ENCODE data around the gene OR6B2.
"Not testable (repeated sequence)": the region's sequence is repeated elsewhere in the genome, so short reads cannot be mapped to it uniquely, and the experiment has no call there.

Gene OR6B2

GRCh38 chr2:240030379-240031094, at the start of gene OR6B2:
Gene OR6B2 (minus strand): TSS chr2:240030429. CDS start chr2:240030429, 0 bp downstream.
- no peak for DNase-seq (ENCODE audit: low read depth)

DNA sequence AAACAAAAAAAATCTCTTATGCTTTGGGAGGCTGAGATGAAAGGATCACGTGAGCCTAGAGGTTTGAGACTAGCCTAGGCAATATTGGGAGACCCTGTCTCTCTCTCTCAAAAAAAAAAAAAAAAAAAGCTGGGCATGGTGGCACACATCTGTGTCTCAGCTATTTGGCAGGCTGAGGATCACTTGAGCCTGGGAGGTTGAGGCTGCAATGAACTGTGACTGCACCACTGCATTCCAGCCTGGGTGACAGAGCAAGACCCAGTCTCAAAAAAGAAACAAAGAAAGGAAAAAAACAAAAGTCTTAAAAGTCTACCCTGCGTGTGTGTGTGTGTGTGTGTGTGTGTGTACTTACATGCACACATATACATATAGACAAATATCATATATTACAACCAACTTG, 48.4 kb upstream of the OR6B2 start:
- no peak for DNase-seq (ENCODE audit: low read depth)

GRCh38 chr2:240077442-240077841, 47.2 kb upstream of the OR6B2 start:
- DNase-seq (ENCODE audit: low read depth), result no peak

DNA sequence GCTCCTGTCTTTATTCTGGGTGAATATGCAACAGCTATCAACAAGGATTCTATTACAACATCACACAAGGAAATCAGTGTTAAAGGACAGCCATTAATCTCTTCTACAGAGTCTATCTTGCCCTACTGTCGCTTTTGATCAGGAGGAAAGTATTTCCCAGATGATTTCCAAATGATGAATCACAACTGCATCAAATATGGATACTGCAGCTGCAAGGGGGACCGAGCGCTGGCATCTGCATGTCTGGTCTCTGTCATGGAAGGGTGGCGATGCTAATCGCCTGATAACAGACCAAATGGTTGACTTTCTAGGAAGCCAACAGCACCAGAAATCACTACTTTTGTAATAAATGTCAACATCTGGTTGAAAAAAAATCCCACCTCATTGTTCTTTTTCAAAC, 44.3 kb upstream of the OR6B2 start:
- no peak for DNase-seq (ENCODE audit: low read depth)

DNA sequence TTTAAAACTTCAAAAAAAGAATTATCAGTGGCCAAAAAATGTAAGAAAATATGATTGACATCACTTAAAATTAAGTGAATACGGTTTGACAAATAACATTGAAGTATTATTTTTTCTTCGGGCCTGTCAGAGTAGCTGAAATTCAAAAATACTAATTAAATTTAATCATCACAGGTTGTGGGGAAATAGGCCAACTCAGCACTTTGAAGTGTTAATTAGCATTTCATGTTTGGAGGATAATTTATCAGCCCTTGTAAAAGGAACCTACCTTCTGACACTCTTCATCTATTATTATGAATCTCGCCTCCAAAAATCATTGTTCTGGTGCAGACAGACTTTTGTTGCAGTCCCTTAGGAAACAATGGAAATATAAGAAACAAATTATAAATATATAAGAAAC, 40.7 kb upstream of the OR6B2 start:
- DNase-seq (ENCODE audit: low read depth), result no peak

DNA sequence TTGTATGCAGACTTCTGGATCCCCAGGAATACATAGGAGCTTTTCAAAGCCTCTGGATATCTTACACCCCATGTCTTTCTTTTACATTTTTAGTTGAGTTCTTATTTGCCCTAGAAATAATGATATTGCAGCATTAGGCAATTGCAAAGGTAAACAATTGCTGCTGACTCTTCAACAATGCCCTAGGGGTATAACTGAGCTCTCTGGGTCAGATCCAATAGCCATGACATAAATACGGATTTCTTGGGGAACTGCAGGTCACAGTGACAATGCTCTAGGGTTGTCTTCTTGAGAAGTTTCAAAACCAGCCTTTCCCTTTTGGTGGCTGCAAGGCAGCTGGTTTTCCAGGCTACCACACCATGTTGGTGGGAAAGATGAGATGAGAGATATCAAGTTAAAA, 39.6 kb upstream of the OR6B2 start:
- no peak for DNase-seq (ENCODE audit: low read depth)

GRCh38 chr2:240068193-240068592, 38.0 kb upstream of the OR6B2 start:
- DNase-seq (ENCODE audit: low read depth), result no peak

DNA sequence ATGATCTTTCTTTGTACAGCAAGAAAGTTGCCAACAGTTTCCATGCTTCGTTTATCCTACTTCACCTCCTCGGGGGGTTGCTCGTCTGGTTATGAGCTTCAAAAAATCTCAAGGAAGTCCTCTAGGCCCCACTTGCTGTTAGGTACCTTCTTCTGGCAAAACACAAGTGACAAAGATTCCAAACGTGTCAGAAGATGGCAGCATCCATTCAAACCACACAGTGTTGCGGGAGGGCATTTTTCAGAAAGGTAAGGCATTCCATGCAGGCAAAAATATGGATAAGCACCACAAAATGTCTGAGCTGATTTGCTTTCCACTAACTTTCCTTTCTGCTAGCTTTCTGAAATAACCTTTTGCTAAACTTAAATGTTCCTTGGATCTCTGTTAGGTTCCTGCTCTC, 36.3 kb upstream of the OR6B2 start:
- no peak for DNase-seq (ENCODE audit: low read depth)

DNA sequence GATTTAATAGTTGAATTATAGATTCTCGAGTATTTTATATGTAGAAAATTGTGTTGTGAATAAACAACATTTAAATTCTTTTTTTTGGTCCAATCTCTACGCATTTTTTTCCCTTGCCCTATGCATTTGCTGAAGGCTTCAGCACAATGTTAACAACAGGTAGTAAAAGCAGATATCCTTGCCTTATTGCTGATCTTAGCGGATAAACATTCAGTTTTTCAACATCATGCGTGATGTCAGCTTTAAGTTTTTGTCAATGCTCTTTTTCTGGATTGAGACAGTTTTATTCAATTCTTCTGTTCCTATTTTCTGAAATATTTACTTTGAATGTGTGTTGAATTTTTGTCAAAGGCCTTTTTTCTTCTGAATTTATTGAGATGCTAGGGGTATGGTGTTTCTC, 34.7 kb upstream of the OR6B2 start:
- no peak for DNase-seq (ENCODE audit: low read depth)

- peak; percentile 5 for DNase-seq (ENCODE audit: low read depth)
Measured at GRCh38 chr2:240060977-240061591, 30.9 kb upstream of the OR6B2 start.

GRCh38 chr2:240056678-240057077, 26.4 kb upstream of the OR6B2 start:
- DNase-seq (ENCODE audit: low read depth), result no peak

DNA sequence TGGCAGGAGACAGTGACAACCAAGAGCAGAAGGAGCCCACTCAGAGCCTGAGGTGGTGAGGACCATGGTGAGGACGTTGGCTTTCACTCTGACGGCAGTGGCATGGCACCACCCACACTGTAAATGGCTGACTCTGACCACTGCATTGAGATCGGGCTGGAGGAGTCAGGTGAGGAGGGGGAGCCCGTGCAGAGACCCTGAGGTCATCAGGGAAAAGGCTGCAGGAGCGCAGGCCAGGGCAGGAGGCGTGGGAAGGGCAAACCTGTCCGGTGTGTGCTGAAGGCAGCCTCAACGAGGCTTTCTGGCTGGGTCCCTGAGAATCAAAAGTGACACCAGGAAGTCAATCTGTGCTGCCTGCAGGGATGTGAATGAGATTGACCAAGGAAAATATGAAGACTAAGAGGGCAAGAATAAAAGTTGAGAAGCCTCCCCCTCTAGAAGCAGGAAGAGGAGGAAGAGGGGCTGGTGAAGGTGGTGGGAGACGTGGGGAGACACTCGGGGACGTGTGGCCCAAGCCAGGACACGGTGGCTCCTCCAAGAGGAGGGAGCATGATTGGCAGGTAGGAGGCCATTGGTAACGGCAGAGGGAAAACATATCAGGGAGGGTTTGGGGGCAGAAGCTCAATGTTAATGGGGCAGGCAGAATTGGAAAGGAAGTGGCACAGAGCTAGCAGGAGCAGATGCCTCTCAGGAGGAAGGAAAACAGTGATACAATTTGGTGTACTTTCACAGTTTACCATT, 25.1 kb upstream of the OR6B2 start:
- DNase-seq (ENCODE audit: low read depth), result no peak

DNA sequence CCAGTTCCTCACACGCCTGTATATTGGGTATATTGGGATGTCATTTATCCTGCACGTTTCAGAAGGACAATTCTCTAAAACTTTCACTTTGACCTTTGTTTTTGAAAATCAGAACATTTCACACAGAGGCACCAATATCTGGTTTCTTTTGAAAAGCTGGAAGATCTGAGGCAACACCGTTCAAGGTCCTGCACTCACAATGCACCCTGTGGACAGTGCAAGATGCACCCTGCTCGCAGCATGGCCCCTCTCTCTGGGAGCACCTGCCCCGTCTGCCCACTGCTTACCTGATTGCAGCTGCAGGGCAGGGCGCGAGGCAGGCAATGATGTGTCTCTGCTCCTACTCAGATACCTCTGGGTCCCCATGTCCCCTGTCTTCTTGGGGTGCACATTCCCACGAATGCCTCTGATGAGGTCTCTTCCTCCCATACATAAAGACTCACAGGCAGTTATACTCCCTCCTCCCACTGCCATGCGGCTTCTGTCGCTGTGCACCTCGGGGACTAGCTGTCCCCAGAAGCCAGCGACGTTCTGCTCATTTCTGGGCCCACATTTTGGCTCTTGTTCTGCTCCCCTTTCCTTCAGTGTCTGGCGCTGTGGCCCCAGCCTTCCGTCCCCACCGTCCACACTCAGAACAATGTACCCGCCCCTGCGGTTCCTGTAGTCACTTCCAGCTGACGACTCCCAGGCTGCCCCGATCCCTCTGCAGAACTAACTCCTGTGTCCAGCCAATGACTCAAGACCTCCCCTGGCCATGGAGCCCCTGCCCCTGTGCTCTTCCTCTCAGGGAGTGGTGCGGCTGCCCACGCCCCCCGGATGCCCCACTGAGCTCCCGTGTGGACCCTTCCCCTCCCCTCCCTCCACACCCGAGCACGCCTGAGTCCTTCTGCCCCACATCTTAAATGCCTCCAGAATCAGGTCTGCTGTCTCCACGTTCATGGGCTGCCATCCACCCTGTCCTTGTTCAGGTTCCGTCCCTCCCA, 23.2 kb upstream of the OR6B2 start, which contains the start of gene OR6B3:
OR6B3 (minus strand) TSS at position 349 of the 983 bp plus-strand sequence.
- DNase-seq (ENCODE audit: low read depth), result no peak

DNA sequence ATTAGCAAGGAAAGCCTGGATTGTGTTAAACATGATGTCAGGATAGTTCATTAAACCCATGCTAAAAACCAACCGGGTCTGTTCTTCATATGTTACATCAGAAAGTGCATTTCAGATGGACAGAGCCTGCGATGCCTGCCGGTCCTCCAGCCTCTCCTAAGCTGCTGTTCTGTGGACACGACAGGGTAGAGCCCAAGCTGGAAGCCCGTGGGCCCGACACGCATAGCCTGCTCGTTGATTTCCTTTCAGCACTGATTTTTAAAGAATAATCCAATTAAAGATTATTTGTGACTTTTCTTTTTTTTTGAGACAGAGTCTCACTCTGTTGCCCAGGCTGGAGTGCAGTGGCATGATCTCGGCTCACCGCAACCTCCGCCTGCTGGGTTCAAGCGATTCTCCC, 22.3 kb upstream of the OR6B2 start:
- no peak for DNase-seq (ENCODE audit: low read depth)

GRCh38 chr2:240051697-240052096, 21.5 kb upstream of the OR6B2 start:
- no peak for DNase-seq (ENCODE audit: low read depth)

DNA sequence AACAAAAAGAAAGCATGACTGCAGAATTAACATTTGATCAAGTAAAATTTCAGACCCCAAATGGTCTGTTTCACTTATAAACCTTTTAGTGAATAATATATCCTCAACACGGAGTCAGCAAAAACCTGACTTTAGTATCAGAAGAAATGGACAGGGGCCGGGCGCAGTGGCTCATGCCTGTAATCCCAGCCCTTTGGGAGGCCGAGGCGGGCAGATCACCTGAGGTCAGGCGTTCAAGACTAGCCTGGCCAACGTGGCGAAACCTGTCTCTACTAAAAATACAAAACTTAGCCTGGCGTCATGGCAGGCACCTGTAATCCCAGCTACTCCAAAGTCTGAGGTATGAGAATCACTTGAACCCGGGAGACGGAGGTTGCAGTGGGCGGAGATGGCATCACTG, 20.0 kb upstream of the OR6B2 start:
- DNase-seq (ENCODE audit: low read depth), result no peak

- DNase-seq (ENCODE audit: low read depth), result no peak
Measured at GRCh38 chr2:240048237-240048636, 18.0 kb upstream of the OR6B2 start.

DNA sequence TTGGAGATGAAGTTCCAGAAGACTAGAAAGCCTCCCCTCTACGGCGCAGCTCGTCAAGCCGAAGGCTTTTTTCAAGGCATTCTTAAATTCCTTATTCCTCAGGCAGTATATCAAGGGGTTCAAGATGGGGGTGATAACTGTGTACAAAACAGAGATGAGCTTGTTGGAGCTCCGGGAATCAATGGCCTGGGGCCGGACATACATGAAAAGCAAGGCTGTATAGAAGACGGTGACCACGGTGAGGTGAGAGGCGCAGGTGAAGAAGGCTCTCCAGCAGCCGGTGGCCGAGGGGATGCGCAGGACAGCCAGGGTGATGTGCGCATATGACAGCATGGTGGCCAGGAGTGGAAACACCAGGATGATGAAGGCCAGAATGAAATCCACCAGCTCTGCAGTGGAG, 14.9 kb upstream of the OR6B2 start:
- DNase-seq (ENCODE audit: low read depth), result no peak

GRCh38 chr2:240044096-240044495, 13.9 kb upstream of the OR6B2 start:
- DNase-seq (ENCODE audit: low read depth), result not testable (repeated sequence)

- no peak for DNase-seq (ENCODE audit: low read depth)
Measured at GRCh38 chr2:240043279-240043989, 13.2 kb upstream of the OR6B2 start.

DNA sequence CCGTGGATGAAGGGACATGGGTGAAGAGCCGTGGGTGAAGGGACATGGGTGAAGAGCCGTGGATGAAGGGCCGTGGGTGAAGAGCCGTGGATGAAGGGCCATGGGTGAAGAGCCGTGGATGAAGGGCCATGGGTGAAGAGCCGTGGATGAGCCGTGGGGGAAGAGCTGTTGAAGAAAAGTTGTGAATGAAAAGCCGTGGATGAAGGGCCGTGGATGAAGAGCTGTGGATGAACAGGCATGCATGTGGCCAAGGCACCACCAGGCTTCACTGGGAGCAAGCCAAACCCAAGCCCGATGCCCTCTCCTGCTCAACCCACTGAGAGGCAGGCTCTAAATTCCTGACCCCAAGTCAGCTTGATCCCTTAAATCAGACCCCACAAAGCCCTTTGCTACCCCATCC, 12.5 kb upstream of the OR6B2 start:
- DNase-seq (ENCODE audit: low read depth), result no peak
